Measurements from ENCODE around the gene ADCY2.

Gene ADCY2

DNA sequence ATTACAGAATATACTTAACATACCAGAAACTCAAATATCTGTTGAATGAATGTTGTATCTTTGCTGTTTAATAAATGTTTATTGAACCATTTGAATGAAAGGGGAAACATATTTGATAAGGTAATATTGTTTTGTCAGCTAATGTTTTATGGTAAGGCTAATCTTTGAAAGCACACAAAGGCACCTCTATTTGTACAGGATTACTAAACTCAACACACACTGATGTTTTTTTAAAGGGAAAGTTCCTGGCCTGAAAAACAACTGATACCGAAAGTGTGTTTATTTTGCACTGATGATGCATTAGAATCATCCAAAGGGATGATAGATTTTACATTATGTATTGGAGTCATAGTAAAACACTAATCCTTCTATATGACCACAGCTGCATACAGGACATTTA, 82.5 kb downstream of the ADCY2 start:
- Histone ChIP-seq H3K36me3 (no peaks in the 10 kb centered on the region), H3K9ac (no peak overlapping the region), H3K27me3 (no peaks in the 10 kb centered on the region)

DNA sequence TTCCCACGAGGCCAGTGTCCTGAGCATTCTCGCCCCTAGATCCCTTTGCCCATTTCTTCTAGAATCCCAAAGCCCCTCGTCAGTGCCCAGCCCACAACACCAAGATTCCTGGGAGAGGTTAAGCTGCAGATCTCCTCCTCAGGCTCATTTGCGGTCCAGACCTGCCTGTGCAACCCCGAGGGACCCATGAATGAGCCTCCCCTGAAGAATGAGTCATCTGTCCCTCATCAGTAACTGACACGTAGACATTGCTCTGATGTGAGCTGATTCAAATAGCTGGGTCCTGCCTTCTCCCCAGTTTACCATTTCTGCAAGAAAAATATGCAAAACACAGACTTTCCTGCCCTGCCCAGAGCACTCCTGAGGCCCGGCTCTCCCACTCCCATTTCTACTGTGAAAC, 92.8 kb downstream of the ADCY2 start:
- no peak overlapping the region for H3K4me2 ChIP-seq
- peaks cover 0 to 11% (median 0%) of the 10 kb centered on the region in 10 experiments; a peak in 3 of 20 replicates for H3K4me1 ChIP-seq
- no peaks in the 10 kb centered on the region for H4K20me1 ChIP-seq
- peaks cover 11 to 18% (median 13%) of the 10 kb centered on the region in 11 experiments; a peak in 17 of 22 replicates for H3K9me3 ChIP-seq (replicated peaks in 1 of 11)
- H3K27me3 ChIP-seq = no peaks in the 10 kb centered on the region
- H3K4me3 ChIP-seq = no peak overlapping the region
- H3K9ac ChIP-seq = no peak overlapping the region
- H3K36me3 ChIP-seq = no peaks in the 10 kb centered on the region
- H3K27ac ChIP-seq = no peak overlapping the region
- TF ChIP-seq Cebpa-rat (IDR thresholded peaks at IDR 0.05) = no peak

More for the DNA sequence above, 82.5 kb downstream of the ADCY2 start:
- Histone ChIP-seq H4K20me1 (no peaks in the 10 kb centered on the region), H3K27ac (no peak overlapping the region), H3K9me3 (replicated peaks in 1 of 11) (peaks cover 0 to 9% (median 0%) of the 10 kb centered on the region in 11 experiments; a peak in 4 of 22 replicates), H3K4me3 (no peak overlapping the region), H3K4me1 (no peaks in the 10 kb centered on the region), H3K4me2 (no peak overlapping the region)
- no peak for TF ChIP-seq Cebpa-rat (IDR thresholded peaks at IDR 0.05)

DNA sequence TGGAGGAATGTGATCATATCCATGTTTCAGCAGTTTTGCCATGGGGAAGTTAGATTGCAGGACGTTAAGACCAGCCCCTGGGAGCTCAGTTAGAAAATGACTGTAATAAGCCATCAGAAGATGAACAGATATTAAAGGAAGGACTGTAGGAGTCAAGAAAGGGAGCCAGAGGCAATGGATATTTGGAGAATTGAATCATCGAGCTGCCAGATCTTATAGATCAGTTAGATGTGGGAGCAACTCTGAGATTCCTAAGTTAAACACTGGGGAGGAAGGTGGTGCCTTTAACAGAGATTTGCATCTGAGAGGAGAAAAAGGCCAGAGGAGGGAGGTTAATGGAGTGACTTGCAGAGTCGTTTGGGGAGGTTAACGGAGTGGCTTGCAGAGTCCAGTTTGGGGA, 96.4 kb downstream of the ADCY2 start:
- no peak for TF ChIP-seq Cebpa-rat (IDR thresholded peaks at IDR 0.05)
- H3K4me2 ChIP-seq = no peak overlapping the region

DNA sequence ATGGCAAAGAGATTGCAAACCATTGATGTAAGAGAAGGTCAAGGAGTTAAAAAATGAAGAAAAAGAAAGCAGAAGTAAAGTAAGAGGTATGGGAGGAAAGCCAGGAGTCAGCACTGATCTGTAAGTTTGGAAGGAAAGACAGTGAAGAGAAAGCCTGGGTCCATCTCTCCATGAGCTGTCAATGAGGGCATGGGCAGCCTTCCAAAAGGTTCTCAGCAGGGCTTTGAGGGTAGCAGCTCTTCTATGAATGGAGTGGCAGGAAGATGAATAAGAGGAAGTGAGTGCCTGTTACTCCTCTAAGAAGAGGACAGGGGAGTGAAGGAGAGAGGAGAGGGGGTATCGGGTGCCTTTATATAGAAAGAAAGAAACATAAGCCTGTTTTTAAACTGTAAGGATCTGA, 97.1 kb downstream of the ADCY2 start:
- no peak overlapping the region for H3K27ac ChIP-seq
- H3K4me1 ChIP-seq = peaks cover 0 to 11% (median 5%) of the 10 kb centered on the region in 10 experiments; a peak in 6 of 20 replicates
- no peak overlapping the region for H3K4me3 ChIP-seq
- no peak overlapping the region for H3K9ac ChIP-seq
- no peaks in the 10 kb centered on the region for H3K27me3 ChIP-seq
- H4K20me1 ChIP-seq = no peaks in the 10 kb centered on the region
- peaks cover 11 to 18% (median 13%) of the 10 kb centered on the region in 11 experiments; a peak in 17 of 22 replicates for H3K9me3 ChIP-seq (replicated peaks in 1 of 11)
- H3K4me2 ChIP-seq = 0 out of 22 replicates have a peak overlapping the region, but pooled peaks of 1 of the 11 experiments have one; percentile 8
- no peaks in the 10 kb centered on the region for H3K36me3 ChIP-seq
- no peak for TF ChIP-seq Cebpa-rat (IDR thresholded peaks at IDR 0.05)

More for the DNA sequence above, 96.4 kb downstream of the ADCY2 start:
- no peak overlapping the region for H3K9ac ChIP-seq
- no peak overlapping the region for H3K27ac ChIP-seq
- no peaks in the 10 kb centered on the region for H3K36me3 ChIP-seq
- no peaks in the 10 kb centered on the region for H4K20me1 ChIP-seq
- peaks cover 0 to 11% (median 2%) of the 10 kb centered on the region in 10 experiments; a peak in 6 of 20 replicates for H3K4me1 ChIP-seq
- no peak overlapping the region for H3K4me3 ChIP-seq
- H3K27me3 ChIP-seq = no peaks in the 10 kb centered on the region
- peaks cover 11 to 18% (median 13%) of the 10 kb centered on the region in 11 experiments; a peak in 17 of 22 replicates for H3K9me3 ChIP-seq (replicated peaks in 1 of 11)

DNA sequence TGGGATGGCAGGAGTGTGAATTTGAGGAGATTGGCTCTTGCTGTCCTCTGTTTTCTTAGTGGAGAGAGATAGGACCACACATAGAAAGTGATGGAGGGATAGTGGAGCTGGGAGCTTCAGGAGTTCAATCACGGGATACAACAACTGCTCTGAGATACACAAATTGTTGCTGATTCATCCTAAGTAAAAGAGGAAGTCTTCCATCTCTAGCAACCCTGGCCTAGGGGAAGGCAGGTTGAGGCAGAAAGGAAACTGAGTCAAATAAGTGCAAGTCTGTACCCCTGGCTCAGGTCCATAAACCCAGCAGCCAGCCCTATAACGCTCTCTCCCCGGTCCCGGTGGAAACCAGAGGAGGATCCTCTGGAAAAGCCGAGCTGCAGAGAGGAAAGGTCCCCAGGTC, 97.7 kb downstream of the ADCY2 start:
- no peak overlapping the region for H3K27ac ChIP-seq
- TF ChIP-seq Cebpa-rat (IDR thresholded peaks at IDR 0.05) = no peak
- no peak overlapping the region for H3K4me3 ChIP-seq
- 0 out of 22 replicates have a peak overlapping the region, but pooled peaks of 1 of the 11 experiments have one; percentile 8 for H3K4me2 ChIP-seq
- no peaks in the 10 kb centered on the region for H3K27me3 ChIP-seq
- peaks cover 11 to 12% (median 12%) of the 10 kb centered on the region in 11 experiments; a peak in 17 of 22 replicates for H3K9me3 ChIP-seq (replicated peaks in 1 of 11)
- H3K9ac ChIP-seq = no peak overlapping the region
- peaks cover 0 to 11% (median 5%) of the 10 kb centered on the region in 10 experiments; a peak in 6 of 20 replicates for H3K4me1 ChIP-seq
- H4K20me1 ChIP-seq = no peaks in the 10 kb centered on the region
- H3K36me3 ChIP-seq = no peaks in the 10 kb centered on the region

DNA sequence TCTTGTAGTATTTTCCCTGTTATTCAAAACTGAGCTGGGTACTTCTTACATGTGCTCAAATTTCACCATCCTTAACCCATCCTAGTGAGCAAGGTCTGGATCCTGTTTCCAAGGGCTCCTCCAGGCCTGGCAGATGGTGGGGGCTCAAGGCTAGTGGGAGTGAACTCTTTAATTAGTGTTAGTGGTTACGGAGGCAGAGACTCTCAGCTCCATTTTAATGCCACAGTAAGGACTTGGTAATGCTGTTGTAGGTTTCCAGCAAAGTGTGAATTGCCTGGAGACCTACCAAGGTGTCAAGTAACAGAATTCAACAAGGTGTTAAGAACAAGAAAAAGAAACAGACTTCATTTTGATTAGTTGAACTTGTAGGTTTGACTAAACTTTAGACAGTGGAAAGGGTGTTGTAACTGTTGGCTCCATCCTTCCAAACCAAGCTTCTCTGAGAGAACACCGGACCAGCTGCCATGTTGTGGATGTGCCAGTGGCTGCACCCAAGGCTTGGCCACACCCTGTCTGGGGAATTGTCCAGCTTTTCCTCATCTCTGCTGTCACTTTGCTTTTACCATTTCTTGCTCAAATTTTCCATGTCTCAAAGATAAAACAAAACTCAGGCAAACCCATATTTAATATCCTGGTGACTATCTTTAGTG, 98.7 kb downstream of the ADCY2 start:
- no peak overlapping the region for H3K27ac ChIP-seq

DNA sequence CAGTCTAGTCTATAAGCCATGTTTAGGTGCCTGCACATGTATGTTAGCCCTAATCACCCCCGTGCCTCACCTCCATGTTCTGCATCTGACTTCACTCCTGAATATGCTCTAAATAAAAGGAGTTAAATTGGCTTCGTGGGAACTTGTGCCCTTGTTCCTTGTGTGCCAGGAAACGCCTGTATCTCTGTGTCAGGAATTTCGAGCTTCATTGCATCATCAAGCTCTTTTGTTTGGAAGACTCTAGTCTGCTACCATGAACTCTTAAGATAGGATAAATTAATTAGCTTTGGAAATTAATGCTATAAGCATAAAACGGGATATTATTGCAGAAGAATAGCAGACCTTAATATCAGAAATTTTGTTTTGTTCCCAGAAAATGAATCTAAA, 99.2 kb downstream of the ADCY2 start:
- Histone ChIP-seq H3K4me1 (peaks cover 0 to 11% (median 5%) of the 10 kb centered on the region in 10 experiments; a peak in 6 of 20 replicates), H3K27me3 (no peaks in the 10 kb centered on the region), H3K27ac (no peak overlapping the region), H3K36me3 (no peaks in the 10 kb centered on the region), H3K9me3 (replicated peaks in 1 of 11) (no peaks in the 10 kb centered on the region), H3K4me2 (no peak overlapping the region), H3K9ac (no peak overlapping the region), H4K20me1 (no peaks in the 10 kb centered on the region), H3K4me3 (no peak overlapping the region)
- no peak for TF ChIP-seq Cebpa-rat (IDR thresholded peaks at IDR 0.05)

More for the DNA sequence above, 98.7 kb downstream of the ADCY2 start:
- Histone ChIP-seq H3K4me1 (peaks cover 0 to 11% (median 5%) of the 10 kb centered on the region in 10 experiments; a peak in 6 of 20 replicates), H4K20me1 (no peaks in the 10 kb centered on the region), H3K4me2 (no peak overlapping the region), H3K9me3 (replicated peaks in 1 of 11) (peaks cover 2 to 3% (median 2%) of the 10 kb centered on the region in 11 experiments; a peak in 13 of 22 replicates), H3K27me3 (no peaks in the 10 kb centered on the region), H3K9ac (no peak overlapping the region), H3K36me3 (no peaks in the 10 kb centered on the region), H3K4me3 (no peak overlapping the region)
- TF ChIP-seq Cebpa-rat (IDR thresholded peaks at IDR 0.05) = no peak

DNA sequence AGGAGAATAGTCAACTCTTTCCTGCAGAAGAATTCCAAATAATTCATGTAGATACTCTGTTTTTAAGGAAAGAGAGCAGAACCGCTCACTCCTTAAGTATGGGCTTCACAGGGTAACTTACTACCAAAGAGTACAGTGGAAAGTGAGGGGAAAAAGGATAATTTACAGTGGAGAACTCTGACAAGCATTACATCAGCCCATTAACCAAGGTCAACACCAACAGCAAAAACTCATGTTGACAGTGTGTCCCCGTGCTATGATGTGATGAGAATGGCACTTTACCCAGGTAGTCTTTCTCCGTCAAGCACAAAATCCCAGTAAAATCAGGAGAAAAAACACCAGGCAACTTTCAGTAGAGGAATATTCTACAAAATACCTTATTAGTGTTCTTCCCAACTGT, 104.3 kb downstream of the ADCY2 start:
- peaks cover 0 to 8% (median 0%) of the 10 kb centered on the region in 10 experiments; a peak in 3 of 20 replicates for H3K4me1 ChIP-seq
- H3K36me3 ChIP-seq = no peaks in the 10 kb centered on the region
- no peak overlapping the region for H3K4me2 ChIP-seq
- no peak overlapping the region for H3K27ac ChIP-seq
- no peak overlapping the region for H3K4me3 ChIP-seq
- no peak for TF ChIP-seq Cebpa-rat (IDR thresholded peaks at IDR 0.05)
- H4K20me1 ChIP-seq = no peaks in the 10 kb centered on the region
- H3K9me3 ChIP-seq (replicated peaks in 1 of 11) = no peaks in the 10 kb centered on the region
- no peaks in the 10 kb centered on the region for H3K27me3 ChIP-seq
- no peak overlapping the region for H3K9ac ChIP-seq

DNA sequence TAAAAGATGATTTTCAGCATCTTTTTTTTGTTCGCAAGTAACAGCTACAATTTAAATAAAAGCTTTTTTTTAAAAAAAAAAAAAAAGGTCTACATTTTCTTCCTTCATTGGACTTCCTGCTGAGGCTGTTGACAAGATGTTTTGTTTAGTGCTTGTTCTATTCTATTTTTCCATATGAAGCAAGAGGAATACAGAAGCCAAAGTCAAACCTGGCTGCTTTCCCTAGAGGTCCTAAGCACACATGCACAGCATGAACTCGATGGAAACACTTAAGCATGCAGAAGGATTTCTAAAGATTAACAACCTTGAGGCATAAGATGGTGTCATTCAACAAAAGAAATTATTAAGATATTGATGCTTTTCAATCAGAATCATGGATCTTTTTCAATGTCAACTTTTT, 105.1 kb downstream of the ADCY2 start:
- no peaks in the 10 kb centered on the region for H4K20me1 ChIP-seq
- H3K4me1 ChIP-seq = peaks cover 0 to 8% (median 0%) of the 10 kb centered on the region in 10 experiments; a peak in 3 of 20 replicates
- H3K27me3 ChIP-seq = no peaks in the 10 kb centered on the region
- H3K36me3 ChIP-seq = no peaks in the 10 kb centered on the region
- no peak overlapping the region for H3K27ac ChIP-seq
- no peak overlapping the region for H3K4me2 ChIP-seq
- H3K9ac ChIP-seq = no peak overlapping the region
- no peak overlapping the region for H3K4me3 ChIP-seq
- H3K9me3 ChIP-seq (replicated peaks in 1 of 11) = no peaks in the 10 kb centered on the region
- no peak for TF ChIP-seq Cebpa-rat (IDR thresholded peaks at IDR 0.05)

DNA sequence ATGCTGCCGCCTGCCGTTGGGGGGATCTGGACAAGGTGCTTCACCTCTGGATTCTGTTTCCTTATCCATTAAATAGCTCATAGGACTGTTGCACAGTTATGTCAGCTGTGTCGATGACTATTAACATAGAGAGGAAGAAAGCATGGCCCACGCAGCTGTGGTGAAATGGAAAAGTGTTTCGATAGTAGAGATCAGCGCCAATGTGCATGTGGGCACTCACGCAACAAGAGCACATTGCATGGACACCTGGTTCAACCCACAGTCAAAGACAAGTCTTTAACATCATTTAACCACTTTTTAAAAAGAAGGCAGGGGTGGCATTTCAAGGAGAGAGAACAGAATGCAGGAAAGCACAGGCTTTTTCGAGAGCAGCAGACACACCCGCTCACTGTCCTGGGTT, 107.6 kb downstream of the ADCY2 start:
- H3K27ac ChIP-seq = no peak overlapping the region
- H3K27me3 ChIP-seq = no peaks in the 10 kb centered on the region
- H3K4me2 ChIP-seq = no peak overlapping the region
- H3K9ac ChIP-seq = no peak overlapping the region
- H3K4me3 ChIP-seq = no peak overlapping the region
- no peaks in the 10 kb centered on the region for H3K4me1 ChIP-seq
- no peaks in the 10 kb centered on the region for H3K9me3 ChIP-seq (replicated peaks in 1 of 11)
- H3K36me3 ChIP-seq = no peaks in the 10 kb centered on the region
- TF ChIP-seq Cebpa-rat (IDR thresholded peaks at IDR 0.05) = no peak
- no peaks in the 10 kb centered on the region for H4K20me1 ChIP-seq
